ENCODE results near the gene STON2.
"Not testable (repeated sequence)": the region's sequence is repeated elsewhere in the genome, so short reads cannot be mapped to it uniquely, and the experiment has no call there.

STON2 gene

DNA sequence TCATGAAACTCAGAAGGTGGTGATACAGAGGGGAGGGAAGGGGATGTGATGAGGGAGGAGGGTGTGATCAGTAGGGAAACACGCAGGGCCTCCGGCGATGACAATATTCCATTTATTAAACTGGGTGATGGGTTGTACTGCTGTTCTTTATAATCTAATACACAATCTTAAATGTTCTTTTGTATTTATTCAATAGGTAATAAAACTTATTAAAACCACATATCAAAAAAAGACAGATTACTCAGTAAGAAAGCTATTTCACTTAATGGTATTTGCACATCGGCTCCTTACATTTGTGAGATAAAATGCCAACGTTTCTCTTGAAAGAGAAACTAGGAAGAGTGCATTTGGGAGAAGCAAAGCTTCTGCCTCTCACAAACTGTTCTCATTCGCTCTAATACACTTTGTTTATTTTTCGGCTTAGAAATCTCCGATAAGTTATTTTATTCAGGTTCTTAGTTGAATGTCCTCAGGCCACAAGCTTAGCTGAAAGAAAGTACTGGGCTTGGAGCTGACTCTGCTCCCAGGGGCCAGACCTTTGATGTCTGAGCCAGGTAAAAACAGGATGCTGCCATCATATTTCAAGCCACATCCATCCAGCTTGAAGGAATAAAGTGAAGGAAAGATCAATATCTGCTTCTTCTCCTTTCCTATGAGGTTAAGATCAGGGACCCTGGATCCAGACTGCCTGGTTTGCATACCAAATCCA, 17.5 kb downstream of the STON2 start:
- DNase-seq = no peak

GRCh38 chr14:81380009-81380408, 20.1 kb downstream of the STON2 start:
- DNase-seq = not testable (repeated sequence)

- no peak for DNase-seq
Measured at GRCh38 chr14:81371802-81372201, 28.3 kb downstream of the STON2 start.

GRCh38 chr14:81367563-81367962, 32.6 kb downstream of the STON2 start:
- no peak for DNase-seq

DNA sequence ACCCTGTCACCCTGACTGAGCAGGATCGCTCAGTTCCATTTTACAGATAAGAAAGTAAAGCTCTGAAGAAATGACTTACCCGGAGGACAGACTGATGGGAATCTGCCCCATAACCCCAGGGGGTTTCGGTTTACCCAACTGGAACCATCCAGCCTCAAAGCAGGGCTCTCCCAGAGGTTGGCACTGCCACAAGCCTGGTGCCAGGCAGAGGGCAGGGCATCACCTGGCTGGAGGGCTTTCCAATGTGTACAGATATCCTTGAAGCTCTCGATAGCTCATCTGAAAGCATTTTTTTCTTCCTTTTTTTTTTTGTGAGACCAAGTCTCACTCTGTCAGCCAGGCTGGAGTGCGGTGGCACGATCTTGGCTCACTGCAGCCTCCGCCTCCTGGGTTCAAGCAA, 33.2 kb downstream of the STON2 start:
- no peak for DNase-seq

GRCh38 chr14:81366214-81366613, 33.9 kb downstream of the STON2 start:
- DNase-seq = no peak

GRCh38 chr14:81363746-81364378, 36.3 kb downstream of the STON2 start:
- DNase-seq = no peak

- no peak for DNase-seq
Measured at GRCh38 chr14:81353691-81354323, 46.3 kb downstream of the STON2 start.

GRCh38 chr14:81352413-81352812, 47.7 kb downstream of the STON2 start:
- DNase-seq = no peak

DNA sequence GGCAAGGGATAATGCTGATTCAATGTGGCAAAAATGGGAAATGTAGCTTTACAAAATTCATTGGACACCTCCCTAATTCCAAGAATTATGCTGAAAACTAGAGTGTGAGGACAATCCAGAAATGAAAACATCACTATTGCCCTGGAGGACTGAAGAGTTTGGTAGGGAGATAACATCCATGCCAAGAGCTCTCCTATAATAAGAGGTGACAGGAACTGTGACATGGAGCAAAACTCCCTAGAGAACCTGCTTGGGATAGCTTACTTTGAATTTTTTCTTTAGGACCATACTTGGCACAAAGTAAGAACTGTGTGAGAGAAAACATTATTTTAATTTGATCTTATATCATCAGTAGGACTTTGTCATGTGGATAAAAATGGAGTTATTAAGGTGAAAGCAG, 48.9 kb downstream of the STON2 start:
- DNase-seq = no peak

GRCh38 chr14:81350344-81351130, 49.6 kb downstream of the STON2 start:
- DNase-seq = no peak

- DNase-seq = no peak
Measured at GRCh38 chr14:81348061-81348460, 52.1 kb downstream of the STON2 start.

GRCh38 chr14:81345781-81346180, 54.3 kb downstream of the STON2 start:
- DNase-seq = no peak

GRCh38 chr14:81344481-81345160, 55.5 kb downstream of the STON2 start:
- DNase-seq = no peak

GRCh38 chr14:81343701-81344100, 56.4 kb downstream of the STON2 start:
- no peak for DNase-seq

- DNase-seq = no peak
Measured at GRCh38 chr14:81342850-81343580, 57.1 kb downstream of the STON2 start.

DNA sequence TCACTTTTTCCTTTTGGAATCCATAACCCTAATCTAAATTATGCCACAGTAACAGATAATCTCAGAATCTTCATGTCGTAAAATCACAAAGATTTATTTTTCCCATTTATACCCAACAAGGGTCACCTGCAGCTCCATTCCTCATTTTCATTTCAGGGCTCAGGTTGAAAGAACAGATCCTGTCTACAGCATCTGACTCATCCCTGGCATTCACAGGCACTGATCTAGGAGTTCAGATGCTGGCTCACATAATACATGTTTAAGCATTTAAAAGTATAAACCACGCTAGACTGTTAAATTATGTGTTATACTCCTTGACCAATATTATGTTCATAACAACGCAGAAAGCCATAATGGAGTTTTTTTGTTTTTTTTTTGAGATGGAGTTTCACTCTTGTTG, 58.3 kb downstream of the STON2 start:
- DNase-seq = no peak

- DNase-seq = no peak
Measured at GRCh38 chr14:81341370-81341769, 58.8 kb downstream of the STON2 start.

DNA sequence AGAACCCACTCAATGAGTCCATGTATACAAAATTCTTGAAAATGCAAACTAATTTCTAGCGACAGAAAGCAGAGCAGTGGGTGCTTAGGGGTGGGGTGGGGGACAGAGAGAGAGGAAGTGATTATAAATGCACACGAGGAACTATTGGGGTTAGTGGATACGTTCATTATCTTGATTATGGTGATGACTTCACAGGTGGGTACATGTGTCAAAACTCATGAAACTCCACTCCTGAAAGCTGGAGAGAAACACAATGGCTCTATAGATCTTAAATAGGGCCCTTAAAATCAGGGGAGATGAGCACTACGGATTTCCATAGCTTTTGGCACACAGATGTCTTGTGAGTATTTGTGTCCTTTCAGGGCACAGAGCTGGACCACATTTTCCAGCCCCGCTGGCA, 59.9 kb downstream of the STON2 start:
- DNase-seq = no peak

GRCh38 chr14:81337073-81337472, 63.1 kb downstream of the STON2 start:
- DNase-seq = no peak

- no peak for DNase-seq
Measured at GRCh38 chr14:81336009-81336408, 64.1 kb downstream of the STON2 start.

GRCh38 chr14:81332725-81333124, 67.4 kb downstream of the STON2 start:
- DNase-seq = no peak
